Epithelial cell of prostate (primary cell): ENCODE data around the gene CD8A.
"Not testable (repeated sequence)": the region's sequence is repeated elsewhere in the genome, so short reads cannot be mapped to it uniquely, and the experiment has no call there.

Experiments used
- DNase-seq: peaks from one replicate; pipeline ENCODE4 v3.0.0-alpha.2; 2011; ENCODE audit warnings: low read depth, low spot score
- H3K27ac ChIP-seq: fragments of 450-650 bp; 2 replicates; pipeline ENCODE4 v1.5.1; 2017; ENCODE audit warnings: mild to moderate bottlenecking

Gene CD8A

DNA sequence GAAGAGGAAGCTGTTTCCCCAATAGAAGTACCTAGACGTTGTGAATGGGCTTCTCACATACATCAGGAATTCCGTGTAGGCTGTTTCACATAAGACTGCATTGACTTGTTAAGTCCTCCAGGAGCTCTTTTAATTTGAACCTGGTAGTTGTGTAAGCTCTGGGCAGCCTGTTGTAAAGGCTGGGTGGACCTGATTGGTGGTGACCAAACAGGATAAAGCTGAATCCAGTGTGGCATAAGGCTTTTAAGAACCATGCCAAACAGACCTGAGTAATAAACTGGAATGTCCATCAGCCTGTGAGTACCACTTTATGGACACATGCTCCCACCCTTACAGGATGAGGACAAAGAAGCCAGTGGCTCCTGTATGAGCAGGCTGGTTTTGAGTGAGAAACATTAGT is 46.6 kb downstream of the CD8A start:
- no peak overlapping the region for H3K27ac ChIP-seq
- no peak for DNase-seq

DNA sequence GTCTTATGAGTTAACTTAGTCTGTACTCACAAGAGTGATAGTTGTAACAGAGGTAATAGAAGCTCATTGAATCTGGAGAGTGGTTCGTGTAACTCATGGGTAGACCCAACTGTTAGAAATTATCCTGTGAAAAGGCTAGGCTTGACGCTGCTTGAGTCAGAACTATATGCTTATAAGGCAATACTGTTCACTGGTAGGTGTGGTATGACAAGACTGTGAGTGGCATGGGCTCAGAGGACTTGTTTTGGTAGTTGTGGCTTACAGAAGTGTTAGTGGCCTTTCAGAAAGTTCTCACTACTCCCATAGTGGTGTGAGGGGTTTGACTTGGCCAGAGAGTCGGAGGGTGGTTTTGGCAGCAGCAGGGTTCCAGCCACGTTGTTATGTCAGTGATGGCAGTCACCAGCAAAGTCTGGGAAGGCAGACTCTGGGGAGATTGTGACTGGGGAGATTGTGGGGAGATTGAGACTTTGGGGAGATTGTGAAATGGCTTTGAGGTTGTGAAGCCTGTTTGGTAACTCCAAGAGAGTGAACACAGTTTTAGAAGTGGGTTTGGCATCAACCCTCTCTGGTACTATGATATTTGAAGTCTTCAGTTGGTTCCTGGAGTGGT is 48.7 kb downstream of the CD8A start:
- not testable (repeated sequence) for H3K27ac ChIP-seq, DNase-seq

DNA sequence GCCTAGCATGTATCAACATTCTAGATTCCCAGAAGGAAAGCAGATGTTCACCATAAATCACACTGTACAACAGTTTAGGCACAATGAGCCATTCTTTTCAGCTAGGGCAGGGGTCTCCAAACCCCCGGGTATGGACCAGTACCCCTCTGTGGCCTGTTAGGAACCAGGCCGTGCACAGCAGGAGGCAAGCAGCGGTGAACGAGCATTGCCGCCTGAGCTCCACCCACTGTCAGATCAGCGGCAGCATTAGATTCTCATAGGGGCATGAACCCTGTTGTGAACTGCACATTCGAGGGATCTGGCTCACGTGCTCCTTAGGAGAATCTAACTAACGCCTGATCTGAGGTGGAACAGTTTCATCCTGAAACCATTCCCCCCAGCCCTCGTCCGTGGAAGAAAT is 50.8 kb downstream of the CD8A start:
- DNase-seq, H3K27ac ChIP-seq: not testable (repeated sequence)

DNA sequence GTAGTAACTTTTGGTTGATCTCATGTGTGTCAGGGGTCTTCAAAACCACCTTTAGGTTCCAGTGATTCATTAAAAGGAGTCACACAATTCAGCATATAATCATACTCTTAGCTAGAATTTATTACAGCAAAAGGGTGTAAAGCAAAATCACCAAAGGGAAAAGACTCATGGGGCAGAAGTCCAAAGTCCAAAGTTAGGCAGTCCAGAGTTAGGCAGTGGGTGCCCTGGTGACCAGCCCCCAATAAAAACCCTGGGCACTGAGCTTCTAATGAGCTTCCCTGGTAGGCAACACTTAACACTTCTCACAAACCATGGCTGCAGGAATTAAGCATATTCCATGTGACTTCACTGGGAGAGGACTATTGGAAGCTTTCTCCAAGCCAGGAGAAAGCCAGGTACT is 51.2 kb downstream of the CD8A start:
- not testable (repeated sequence) for DNase-seq, H3K27ac ChIP-seq

DNA sequence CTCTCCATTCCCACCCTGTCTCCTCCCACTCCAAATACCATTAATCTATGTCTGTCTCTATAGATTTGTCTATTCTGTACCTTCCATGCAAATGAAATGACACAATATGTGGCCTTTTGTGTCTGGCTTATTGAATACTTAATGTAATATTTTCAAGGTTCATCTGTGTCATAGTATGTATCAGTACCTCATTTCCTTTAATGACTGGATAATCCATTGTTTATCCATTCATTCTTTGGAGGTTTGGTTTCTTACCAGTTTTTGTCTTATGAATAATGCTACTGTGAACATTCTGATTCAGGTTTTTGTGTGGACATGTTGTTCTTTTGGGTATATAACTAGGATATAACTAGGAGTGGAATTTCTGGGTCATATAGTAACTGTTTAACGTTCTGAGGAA is 55.8 kb downstream of the CD8A start:
- H3K27ac ChIP-seq, result not testable (repeated sequence)
- DNase-seq, result peak; percentile 34
